GM06990 (cell line): Measurements from ENCODE around the gene ATIC.

ENCODE experiments used
- DNase-seq: peaks from one replicate; pipeline ENCODE4 v3.0.0-alpha.2; 2011; ENCODE audit not compliant: insufficient read length; ENCODE audit errors: extremely low read depth
- H3K27me3 ChIP-seq: replicated peaks from 2 replicates; pipeline ENCODE4 v1.6.0; 2011; ENCODE audit warnings: low read length; ENCODE audit not compliant: control insufficient read depth, insufficient read depth
- H3K36me3 ChIP-seq: 2 replicates; pipeline ENCODE4 v1.5.1; 2011; ENCODE audit warnings: low read length; ENCODE audit not compliant: control insufficient read depth, insufficient read depth
- H3K4me3 ChIP-seq: replicated peaks from 2 replicates; pipeline ENCODE4 v1.5.1; 2011; ENCODE audit warnings: low read depth, mild to moderate bottlenecking, control low read depth, low read length
- CTCF ChIP-seq: IDR thresholded peaks from 2 replicates; pipeline ENCODE4 v1.5.1; 2011; ENCODE audit warnings: low read length, control low read depth, mild to moderate bottlenecking, inconsistent platforms; ENCODE audit not compliant: insufficient read depth, poor library complexity, severe bottlenecking

Gene ATIC

DNA sequence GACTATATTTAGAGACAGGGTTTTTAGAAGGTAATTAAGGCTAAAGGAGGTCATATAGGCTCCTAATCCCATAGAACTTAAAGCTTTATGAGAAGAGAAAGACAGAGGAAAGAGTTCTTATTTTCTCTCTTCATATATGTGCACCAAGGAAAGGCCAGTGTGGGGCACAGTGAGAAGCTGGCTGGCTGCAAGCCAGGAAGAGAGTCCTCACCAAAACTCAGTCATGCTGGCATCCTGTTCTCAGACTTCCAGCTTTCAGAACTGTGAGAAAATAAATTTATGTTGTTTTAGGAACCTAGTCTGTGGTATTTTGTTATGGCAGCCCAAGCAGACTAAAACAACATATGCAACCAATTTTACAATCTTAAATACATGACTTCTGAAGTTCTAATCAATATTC is 31.5 kb upstream of the ATIC start:
- H3K4me3 ChIP-seq: no peak overlapping the region
- no peaks in the 10 kb centered on the region for H3K36me3 ChIP-seq
- no peak for DNase-seq
- no peak for TF ChIP-seq CTCF
- H3K27me3 ChIP-seq: no peaks in the 10 kb centered on the region

GRCh38 chr2:215283221-215283620 is 28.6 kb upstream of the ATIC start:
- Histone ChIP-seq H3K27me3 (no peaks in the 10 kb centered on the region), H3K4me3 (no peak overlapping the region), H3K36me3 (no peaks in the 10 kb centered on the region)
- TF ChIP-seq CTCF: no peak
- DNase-seq: no peak

- Histone ChIP-seq H3K27me3 (no peaks in the 10 kb centered on the region), H3K4me3 (no peak overlapping the region), H3K36me3 (no peaks in the 10 kb centered on the region)
- no peak for DNase-seq
- no peak for TF ChIP-seq CTCF
Observed at GRCh38 chr2:215286309-215286708, 25.6 kb upstream of the ATIC start.

DNA sequence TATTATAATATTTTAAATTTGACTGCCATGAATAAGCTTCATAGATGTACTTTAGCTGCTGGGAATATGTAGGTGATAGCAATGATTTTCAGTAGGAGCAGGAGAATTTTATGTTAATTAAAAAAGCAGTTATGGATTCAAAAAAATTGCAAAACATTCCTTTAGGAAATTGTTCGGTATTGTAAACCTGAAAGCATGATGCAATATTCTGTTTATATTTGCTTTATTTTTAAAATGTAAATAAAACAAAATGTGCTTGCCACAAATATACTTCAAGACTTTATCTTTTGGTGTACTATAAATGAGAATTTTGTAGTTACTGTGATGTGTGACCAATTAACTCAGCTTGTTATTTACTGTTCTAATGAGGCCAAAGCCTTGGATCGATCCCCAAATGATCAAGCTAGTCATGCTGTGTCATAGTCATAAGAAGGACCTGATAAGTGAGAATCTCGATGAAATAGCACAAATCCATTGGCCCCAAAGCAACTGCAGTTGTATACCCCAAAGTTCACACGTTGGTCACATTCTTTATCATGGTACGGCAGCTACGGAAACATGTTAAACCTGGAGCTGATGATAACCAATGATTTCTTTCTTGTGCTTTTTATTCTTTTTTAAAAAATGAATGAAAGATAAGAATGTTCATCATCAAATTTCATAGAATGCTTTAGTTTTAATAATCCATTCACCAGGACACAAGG is 23.6 kb upstream of the ATIC start:
- TF ChIP-seq CTCF: no peak
- H3K4me3 ChIP-seq: no peak overlapping the region
- no peaks in the 10 kb centered on the region for H3K27me3 ChIP-seq
- DNase-seq: no peak
- no peaks in the 10 kb centered on the region for H3K36me3 ChIP-seq

- Histone ChIP-seq H3K27me3 (no peaks in the 10 kb centered on the region), H3K36me3 (no peaks in the 10 kb centered on the region), H3K4me3 (no peak overlapping the region)
- no peak for TF ChIP-seq CTCF
- DNase-seq: no peak
Observed at GRCh38 chr2:215290980-215291599, 20.8 kb upstream of the ATIC start.
